HEK293 (cell line): ENCODE measurements around the gene OR5AU1.

Source experiments
- ZNF280D ChIP-seq: fragments of 450-650 bp; formaldehyde crosslinking; IDR thresholded peaks from 2 replicates; pipeline ENCODE4 v1.5.1; 2016; ENCODE audit warnings: missing biosample characterization, missing genetic modification characterization
- ZNF530 ChIP-seq: fragments of 450-650 bp; formaldehyde crosslinking; IDR thresholded peaks from 2 replicates; pipeline ENCODE4 v1.5.1; 2016; ENCODE audit warnings: low read depth, missing biosample characterization, missing genetic modification characterization
- ZNF654 ChIP-seq: fragments of 450-650 bp; formaldehyde crosslinking; IDR thresholded peaks from 2 replicates; pipeline ENCODE4 v1.5.1; 2016; ENCODE audit warnings: low read depth, missing biosample characterization, missing genetic modification characterization
- ZSCAN30 ChIP-seq: fragments of 450-650 bp; IDR thresholded peaks from 2 replicates; pipeline ENCODE4 v1.5.1; 2018; ENCODE audit warnings: missing biosample characterization, mild to moderate bottlenecking, missing genetic modification characterization, moderate library complexity
- ZSCAN4 ChIP-seq: fragments of 450-650 bp; formaldehyde crosslinking; IDR thresholded peaks from 2 replicates; pipeline ENCODE4 v1.5.1; 2017; ENCODE audit warnings: missing biosample characterization, missing genetic modification characterization

Gene OR5AU1

GRCh38 chr14:21105095-21105494 lies 50.8 kb downstream of the OR5AU1 start (continued):
- TF ChIP-seq ZNF530 (tag by site-specific recombination): no peak
- no peak for TF ChIP-seq ZSCAN4 (tag by site-specific recombination)
- TF ChIP-seq ZNF654 (tag by site-specific recombination): no peak
- no peak for TF ChIP-seq ZSCAN30 (tag by site-specific recombination)
- no peak for TF ChIP-seq ZNF280D (tag by site-specific recombination)
